GM23338 (cell line): Measurements from ENCODE around the gene CHRM4. TPM values are rescaled to one million over a fixed set of nuclear protein-coding genes. Genes with fewer than 3 reads are reported as not detected.
A peak's percentile ranks its signal among the peaks of the same experiment; 100 is the strongest.

Experiments used
- ATAC-seq: fragments of 200-7000 bp; cut with Tn5 transposase; 3 replicates; pipeline ENCODE4 v1.9.1; 2020
- DNase-seq: peaks from one replicate; pipeline ENCODE4 v3.0.0-alpha.2; 2015; ENCODE audit warnings: low spot score
- H2AFZ ChIP-seq: fragments of 200-600 bp; sonication (generic); 2 replicates; pipeline ENCODE4 v1.8.0; 2016; ENCODE audit warnings: antibody characterized with exemption, mild to moderate bottlenecking, moderate library complexity
- H3F3A ChIP-seq: fragments of 200-600 bp; sonication (generic); replicated peaks from 2 replicates; pipeline ENCODE4 v1.8.0; 2017; ENCODE audit warnings: antibody characterized with exemption, mixed run types, low read depth
- H3K27ac ChIP-seq: fragments of 200-600 bp; sonication (generic); 2 replicates; pipeline ENCODE4 v1.6.1; 2016; ENCODE audit warnings: low read depth
- H3K27me3 ChIP-seq: fragments of 200-600 bp; sonication (generic); 2 replicates; pipeline ENCODE4 v1.8.0; 2016; ENCODE audit warnings: mild to moderate bottlenecking, mixed run types, moderate library complexity; ENCODE audit not compliant: insufficient read depth
- H3K36me3 ChIP-seq: fragments of 200-600 bp; sonication (generic); 2 replicates; pipeline ENCODE4 v1.8.0; 2016; ENCODE audit warnings: mild to moderate bottlenecking; ENCODE audit not compliant: insufficient read depth
- H3K4me1 ChIP-seq: fragments of 200-600 bp; sonication (generic); 2 replicates; pipeline ENCODE4 v1.8.0; 2016; ENCODE audit warnings: mild to moderate bottlenecking, moderate library complexity; ENCODE audit not compliant: insufficient read depth
- H3K4me2 ChIP-seq: fragments of 200-600 bp; sonication (generic); 2 replicates; pipeline ENCODE4 v1.7.1; 2017; ENCODE audit warnings: mixed run types
- H3K4me3 ChIP-seq: fragments of 200-600 bp; sonication (generic); 2 replicates; pipeline ENCODE4 v1.6.1; 2016; ENCODE audit warnings: mixed run types
- H3K79me2 ChIP-seq: fragments of 200-600 bp; sonication (generic); replicated peaks from 2 replicates; pipeline ENCODE4 v1.8.0; 2017; ENCODE audit warnings: mild to moderate bottlenecking; ENCODE audit not compliant: insufficient read depth
- H3K9me2 ChIP-seq: fragments of 200-600 bp; sonication (generic); 2 replicates; pipeline ENCODE4 v1.8.0; 2017; ENCODE audit not compliant: insufficient read depth
- H4K20me1 ChIP-seq: fragments of 200-600 bp; sonication (generic); replicated peaks from 2 replicates; pipeline ENCODE4 v1.8.0; 2017; ENCODE audit warnings: mild to moderate bottlenecking; ENCODE audit not compliant: insufficient read depth
- H3K27ac Mint-ChIP-seq: 2 replicates; pipeline ENCODE4 v1.8.0; 2020; ENCODE audit warnings: inconsistent platforms, mild to moderate bottlenecking, moderate library complexity, mixed read lengths
- H3K27me3 Mint-ChIP-seq: 3 replicates; pipeline ENCODE4 v1.8.0; 2022; ENCODE audit warnings: low read depth, mild to moderate bottlenecking, moderate library complexity, mixed read lengths, inconsistent platforms; ENCODE audit not compliant: insufficient read depth, poor library complexity
- H3K36me3 Mint-ChIP-seq: 3 replicates; pipeline ENCODE4 v1.8.0; 2021; ENCODE audit warnings: low read depth, mild to moderate bottlenecking, inconsistent platforms, moderate library complexity, mixed read lengths
- H3K4me1 Mint-ChIP-seq: 3 replicates; pipeline ENCODE4 v1.8.0; 2020; ENCODE audit warnings: mild to moderate bottlenecking, inconsistent platforms, mixed read lengths
- H3K4me3 Mint-ChIP-seq: 3 replicates; pipeline ENCODE4 v1.8.0; 2021; ENCODE audit warnings: moderate library complexity, mild to moderate bottlenecking, inconsistent platforms, mixed read lengths
- H3K9me3 Mint-ChIP-seq: 3 replicates; pipeline ENCODE4 v1.8.0; 2020; ENCODE audit warnings: moderate library complexity, mild to moderate bottlenecking, inconsistent platforms, mixed read lengths
- CREB1 ChIP-seq: fragments of 250-450 bp; sonication (Bioruptor Pico); IDR thresholded peaks from 2 replicates; pipeline ENCODE4 v1.5.0; 2020; ENCODE audit warnings: low read depth, mild to moderate bottlenecking, moderate library complexity
- CTCF ChIP-seq, 2 experiments: fragments of 200-600 bp in 1 of 2; sonication (generic) in 1 of 2; conservative IDR thresholded peaks; 2 replicates each; pipeline versions ENCODE4 v1.5.1 to v1.6.1; 2016 to 2017; ENCODE audit warnings: antibody characterized with exemption in 2 of 2, low read depth in 2 of 2, mild to moderate bottlenecking in 2 of 2, moderate library complexity in 1 of 2
- ETS1 ChIP-seq: IDR thresholded peaks from 2 replicates; pipeline ENCODE4 v1.6.1; 2016; ENCODE audit warnings: antibody characterized with exemption
- EZH2 ChIP-seq: fragments of 200-600 bp; sonication (generic); IDR thresholded peaks from one replicate; pipeline ENCODE4 v1.8.0; 2017; ENCODE audit warnings: antibody characterized with exemption, mild to moderate bottlenecking, low read depth; ENCODE audit not compliant: unreplicated experiment
- EZH2phosphoT487 ChIP-seq: fragments of 200-600 bp; sonication (generic); IDR thresholded peaks from one replicate; pipeline ENCODE4 v1.8.1; 2018; ENCODE audit warnings: antibody characterized with exemption; ENCODE audit not compliant: unreplicated experiment
- JUNB ChIP-seq: IDR thresholded peaks from one replicate; pipeline ENCODE4 v1.6.1; 2016; ENCODE audit warnings: antibody characterized with exemption; ENCODE audit not compliant: unreplicated experiment
- NANOG ChIP-seq: IDR thresholded peaks from 2 replicates; pipeline ENCODE4 v1.6.1; 2016; ENCODE audit warnings: antibody characterized with exemption, borderline replicate concordance
- REST ChIP-seq: IDR thresholded peaks from one replicate; pipeline ENCODE4 v1.6.1; 2018; ENCODE audit warnings: antibody characterized with exemption; ENCODE audit not compliant: unreplicated experiment
- STAT1 ChIP-seq: IDR thresholded peaks from one replicate; pipeline ENCODE4 v1.6.1; 2016; ENCODE audit warnings: antibody characterized with exemption; ENCODE audit not compliant: unreplicated experiment
- ZNF114 ChIP-seq: fragments of 250-450 bp; sonication (Bioruptor Pico); IDR thresholded peaks from 2 replicates; pipeline ENCODE4 v1.5.0; 2020; ENCODE audit warnings: mild to moderate bottlenecking, moderate library complexity
- ZNF331 ChIP-seq: fragments of 250-450 bp; sonication (Bioruptor Pico); IDR thresholded peaks from 2 replicates; pipeline ENCODE4 v1.5.0; 2020; ENCODE audit warnings: low read depth, mild to moderate bottlenecking, moderate library complexity
- ZNF462 ChIP-seq: fragments of 250-450 bp; sonication (Bioruptor Pico); IDR thresholded peaks from 2 replicates; pipeline ENCODE4 v1.5.0; 2020; ENCODE audit warnings: mild to moderate bottlenecking, moderate library complexity
- polyA plus RNA-seq: library from polyadenylated mRNA; unstranded; fragments of >200 nt; fragmentation: Nextera tagmentation; extraction: Ambion mirVana; gene quantifications from 2 replicates; pipeline ENCODE4 v1.2.1, GENCODE V29; 2016
- total RNA-seq: library from RNA; depleted of rRNA; stranded (reverse); fragments of >200 nt; shearing (Covaris generic); gene quantifications from 2 replicates; pipeline ENCODE4 v1.2.3, GENCODE V29; 2014

Gene CHRM4
- total and polyA plus RNA-seq, 2 experiments from 2014 or later, result 0.97 TPM; not detected in 1

- DNase-seq (peak; percentile 93), ATAC-seq (peak; percentile 64)
- Mint-ChIP-seq H3K4me3 (peak overlapping the region; percentile 69), H3K27ac (no peak overlapping the region), H3K27me3 (peaks cover 67% of the 10 kb centered on the region), H3K4me1 (peaks cover 30% of the 10 kb centered on the region), H3K36me3 (no peaks in the 10 kb centered on the region; the same call in 2 of the 3 replicates), H3K9me3 (no peaks in the 10 kb centered on the region; the same call in 1 of the 3 replicates)
- TF ChIP-seq NANOG (no peak), ZNF462 (no peak), ZNF331 (CRISPR knock-in tag) (no peak), STAT1 (no peak), REST (peak; percentile 45), CREB1 (CRISPR knock-in tag) (0 out of 2 replicates have a peak, but pooled peaks have one; percentile 21), CTCF (conservative IDR thresholded peaks at IDR 0.05; ENCODE audit: low read depth in 2 of 2) (peak; percentile 66 to 90), ZNF114 (CRISPR knock-in tag) (no peak), ETS1 (no peak), EZH2 (peak; percentile 22), EZH2phosphoT487 (no peak), JUNB (no peak)
- Histone ChIP-seq H3K4me3 (peak overlapping the region; percentile 76), H3K27me3 (peaks cover 63% of the 10 kb centered on the region), H3K4me2 (peak overlapping the region; percentile 88), H3K79me2 (no peaks in the 10 kb centered on the region), H3K4me1 (peaks cover 28% of the 10 kb centered on the region), H3K36me3 (no peaks in the 10 kb centered on the region), H2AFZ (peak overlapping the region; percentile 91), H3K9me2 (no peaks in the 10 kb centered on the region), H3K27ac (no peak overlapping the region), H3F3A (peaks cover 18% of the 10 kb centered on the region), H4K20me1 (peaks cover 7% of the 10 kb centered on the region)
Observed at GRCh38 chr11:46389450-46390330, 1.9 kb downstream of the CHRM4 start.
